GM12891 (cell line): ENCODE data around the gene PSMB3.

Experiments
- POLR2A ChIP-seq: IDR thresholded peaks from 2 replicates; pipeline ENCODE4 v1.6.1; 2011; ENCODE audit warnings: low read depth, low read length, control low read depth
- POLR2AphosphoS5 ChIP-seq: IDR thresholded peaks from 2 replicates; pipeline ENCODE4 v1.6.1; 2011; ENCODE audit warnings: low read depth, low read length, control low read depth

DNA sequence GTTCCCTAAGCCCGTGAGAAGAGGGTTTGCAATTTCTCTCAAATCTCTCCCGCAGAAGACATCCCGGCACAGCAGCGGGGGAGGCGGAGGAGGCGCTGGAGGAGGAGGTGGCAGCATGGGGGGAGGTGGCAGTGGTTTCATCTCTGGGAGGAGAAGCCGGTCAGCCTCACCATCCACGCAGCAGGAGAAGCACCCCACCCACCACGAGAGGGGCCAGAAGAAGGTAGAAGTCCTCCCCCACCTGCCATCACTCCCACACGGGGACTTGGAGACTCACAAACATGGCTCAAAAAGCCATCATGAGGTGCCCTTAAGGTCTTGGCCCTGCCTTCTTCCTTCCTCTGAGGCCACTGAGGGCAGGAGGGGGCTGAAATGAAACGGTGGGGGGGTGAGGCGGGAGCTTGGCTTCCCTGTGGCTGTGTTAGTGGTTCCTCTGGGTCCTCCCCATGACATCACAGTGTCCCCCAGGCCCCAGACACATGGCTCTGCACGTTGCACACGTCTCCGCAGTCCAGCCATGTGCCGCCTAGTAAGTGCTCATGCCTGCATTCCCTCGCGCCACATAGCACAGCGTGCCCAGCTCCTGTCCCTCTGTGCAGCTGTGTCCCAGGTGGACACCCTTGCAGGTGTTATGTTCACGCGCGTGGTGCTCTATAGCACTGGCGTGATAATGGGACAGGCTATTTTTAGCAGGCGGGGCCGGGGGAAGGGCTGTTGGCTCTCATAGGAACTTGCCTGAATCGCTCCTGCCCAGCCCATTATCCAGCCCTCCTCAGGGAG, 40.6 kb upstream of the PSMB3 start:
- TF ChIP-seq POLR2A (no peak; the same call in 1 of the 2 replicates), POLR2AphosphoS5 (peak; percentile 55; the same call in 1 of the 2 replicates)
